Right ventricle myocardium superior (tissue), 1 donor: ENCODE results near the gene PLSCR2. TPM values are rescaled to one million over a fixed set of nuclear protein-coding genes. Genes with fewer than 3 reads are reported as not detected.
A peak's percentile ranks its signal among the peaks of the same experiment; 100 is the strongest.
"Not testable (repeated sequence)": the region's sequence is repeated elsewhere in the genome, so short reads cannot be mapped to it uniquely, and the experiment has no call there.

Source experiments
- ATAC-seq: fragments of 200-7000 bp; cut with Tn5 transposase; one replicate; pipeline ENCODE4 v1.9.1; 2020; ENCODE audit warnings: mild to moderate bottlenecking; ENCODE audit not compliant: poor library complexity
- DNase-seq: peaks from one replicate; pipeline ENCODE4 v3.0.0-alpha.2; 2020
- intact Hi-C: fragments of 100-400 bp; cut with DNase I; formaldehyde crosslinking; loops from one replicate; pipeline ENCODE4 v1.11.2; 2022
- total RNA-seq: library from RNA; stranded (reverse); fragmentation: NEBNext Ultra II Directional; extraction: Animal tissue kit (Norgen Biotek cat#: 25700); gene quantifications from one replicate; pipeline ENCODE4 v1.2.1, GENCODE V29; 2021
- donor health status: DM: no; HTN: yes; CAD: no; lungs with severe emphysema.

Gene PLSCR2
- total RNA-seq, 1 donor from 2014 or later, result not detected

DNA sequence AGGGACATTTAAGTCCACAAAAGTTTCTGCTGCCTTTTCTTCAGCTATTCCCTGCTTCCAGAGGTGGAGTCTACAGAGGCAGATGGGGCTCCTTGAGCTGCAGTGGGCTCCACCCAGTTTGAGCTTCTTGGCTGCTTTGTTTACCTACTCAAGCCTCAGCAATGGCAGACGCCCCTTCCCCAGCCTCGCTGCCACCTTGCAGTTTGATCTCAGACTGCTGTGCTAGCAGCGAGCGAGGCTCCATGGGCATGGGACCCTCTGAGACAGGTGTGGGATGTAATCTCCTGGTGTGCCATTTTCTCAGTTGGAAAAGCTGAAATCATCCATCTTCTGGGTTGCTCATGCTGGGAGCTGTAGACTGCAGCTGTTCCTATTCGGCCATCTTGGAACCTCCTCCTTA, 29.1 kb downstream of the PLSCR2 start:
- ATAC-seq, intact Hi-C loops, DNase-seq: not testable (repeated sequence)

- DNase-seq (no peak), ATAC-seq (no peak)
- intact Hi-C loops, result no loop called here
These were observed 37.3 kb downstream of the PLSCR2 start for GRCh38 chr3:146432066-146432465.

- no peak for DNase-seq
- intact Hi-C loops, result no loop called here
- ATAC-seq, result no peak
These were observed 38.1 kb downstream of the PLSCR2 start for GRCh38 chr3:146431240-146431639.

GRCh38 chr3:146425341-146425740, 44.0 kb downstream of the PLSCR2 start:
- DNase-seq (no peak), ATAC-seq (no peak)
- intact Hi-C loops, result no loop called here

DNA sequence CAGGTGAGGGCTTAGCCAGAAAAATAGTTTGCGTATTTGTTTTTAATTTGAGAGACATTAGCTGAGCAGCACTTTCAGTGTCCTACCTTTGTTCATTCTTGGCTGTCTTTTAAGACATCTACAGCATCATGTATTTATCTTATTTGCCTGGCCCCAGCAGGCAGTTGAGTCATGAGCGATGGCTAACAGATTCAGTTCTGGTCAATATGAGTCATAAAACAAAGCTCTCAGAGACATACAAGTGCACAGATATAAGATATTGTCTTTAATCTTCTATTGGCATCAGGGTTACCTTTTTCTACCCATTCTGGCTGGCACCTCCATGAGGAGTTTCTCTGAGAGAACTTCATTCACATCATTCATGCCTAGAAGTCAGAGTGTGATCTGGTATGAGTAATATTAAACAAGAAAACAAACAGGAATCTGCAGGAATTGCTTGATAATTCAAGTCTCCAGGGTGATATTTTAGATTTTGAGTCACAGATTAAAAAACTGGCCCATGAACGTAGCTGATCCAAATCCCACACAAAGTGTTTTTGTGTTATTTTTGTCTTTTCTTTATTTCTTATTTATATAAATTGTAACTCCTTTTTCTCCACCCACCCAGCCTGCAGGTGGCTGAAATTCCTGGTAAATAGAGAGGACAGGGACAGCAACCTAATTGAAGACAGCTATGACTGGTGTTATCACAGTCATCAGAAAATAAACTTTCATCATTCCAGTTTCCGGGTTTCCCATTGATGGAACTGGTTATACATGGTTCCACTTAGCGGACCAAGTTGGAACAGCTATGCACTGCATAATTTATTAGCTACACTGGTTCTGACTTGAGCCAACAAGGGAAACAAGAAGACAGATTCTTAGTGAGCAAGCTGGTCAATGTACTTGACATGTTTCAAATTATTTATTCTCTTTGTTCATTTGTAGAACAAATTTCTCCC, 47.3 kb downstream of the PLSCR2 start:
- ATAC-seq, result no peak
- intact Hi-C loops, result no loop called here
- DNase-seq, result no peak

GRCh38 chr3:146416366-146416765, 53.0 kb downstream of the PLSCR2 start:
- no peak for DNase-seq
- intact Hi-C loops, result no loop called here
- ATAC-seq, result no peak

DNA sequence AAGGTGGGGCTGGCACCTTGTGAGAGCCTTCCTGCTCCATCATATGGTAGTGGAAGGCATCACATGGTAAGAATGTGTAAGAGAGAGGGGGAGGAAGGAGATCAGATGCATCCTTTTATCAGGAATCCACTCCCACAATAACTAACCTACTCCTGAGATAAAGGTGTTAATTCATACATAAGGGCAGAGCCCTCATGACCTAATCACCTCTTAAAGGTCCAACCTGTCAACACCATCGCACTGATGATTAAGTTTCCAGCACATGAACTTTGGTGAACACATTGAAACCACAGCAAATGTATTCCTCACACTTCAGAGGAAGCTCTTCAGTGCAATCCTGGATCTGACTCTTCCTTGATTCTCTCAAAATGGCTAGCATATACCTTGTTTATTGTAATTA, 55.4 kb downstream of the PLSCR2 start:
- ATAC-seq (no peak), DNase-seq (no peak)
- intact Hi-C loops, result no loop called here

- DNase-seq, intact Hi-C loops, ATAC-seq: not testable (repeated sequence)
These were observed 56.6 kb downstream of the PLSCR2 start for GRCh38 chr3:146412711-146413110.

DNA sequence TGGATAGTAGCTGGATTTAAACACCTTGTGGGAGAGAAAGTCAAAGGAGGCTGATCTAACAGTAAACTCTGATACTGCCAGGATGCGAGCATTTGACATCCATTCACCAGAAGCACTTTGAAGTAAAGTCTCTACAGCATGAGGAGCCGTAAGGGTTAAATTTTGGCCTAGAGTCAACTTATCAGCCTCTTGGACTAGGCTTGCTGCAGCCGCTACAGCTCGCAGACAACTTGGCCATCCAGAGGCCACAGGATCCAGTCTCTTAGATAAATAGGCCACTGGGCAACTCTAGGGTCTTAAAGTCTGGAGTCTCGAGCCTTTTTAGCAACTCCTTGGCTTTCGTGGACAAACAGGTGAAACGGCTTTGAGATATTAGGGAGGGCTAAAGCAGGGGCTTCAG, 61.4 kb downstream of the PLSCR2 start:
- ATAC-seq (no peak), DNase-seq (no peak)
- intact Hi-C loops, result no loop called here

DNA sequence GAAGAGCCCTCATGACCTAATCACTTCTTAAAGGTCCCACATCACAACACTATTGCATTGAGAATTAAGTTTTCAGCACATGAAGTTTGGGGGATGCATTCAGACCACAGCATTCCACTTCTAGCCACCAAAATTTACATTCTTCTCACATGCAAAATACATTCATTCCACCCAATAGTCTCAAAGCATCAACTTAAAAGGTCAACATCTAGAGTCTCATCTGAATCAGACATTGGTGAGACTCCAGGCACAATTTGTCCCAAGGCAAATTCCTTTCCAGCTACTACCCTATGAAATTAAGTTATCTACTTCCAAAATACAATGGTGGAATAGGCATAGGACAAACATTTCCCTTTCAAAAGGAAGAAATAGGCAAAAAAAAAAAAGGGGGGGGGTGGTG, 64.9 kb downstream of the PLSCR2 start:
- intact Hi-C loops, result no loop called here
- DNase-seq (no peak), ATAC-seq (no peak)

DNA sequence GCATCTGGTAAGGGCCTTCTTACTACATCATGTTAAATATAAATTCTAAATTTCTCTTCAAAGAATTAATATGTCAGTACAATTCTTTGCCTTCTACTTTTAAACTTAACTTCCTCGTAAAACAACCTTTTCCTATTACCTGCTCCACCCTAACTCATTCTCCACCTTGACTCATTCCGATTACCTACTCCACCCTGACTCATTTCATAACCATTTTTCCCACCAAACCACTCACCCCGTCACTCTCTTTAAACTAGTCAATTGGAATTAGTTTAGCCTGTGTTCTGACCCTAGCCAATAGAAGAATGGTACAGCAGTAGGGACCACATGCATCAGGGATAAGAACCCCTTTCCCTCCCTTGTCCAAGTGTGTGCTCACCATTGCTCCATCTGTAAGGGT, 65.6 kb downstream of the PLSCR2 start:
- no peak for ATAC-seq
- DNase-seq, result no peak
- intact Hi-C loops, result no loop called here

GRCh38 chr3:146396792-146397191, 72.6 kb downstream of the PLSCR2 start:
- ATAC-seq (no peak), DNase-seq (no peak)
- intact Hi-C loops, result no loop called here

- ATAC-seq (no peak), DNase-seq (no peak)
- intact Hi-C loops, result no loop called here
These were observed 74.2 kb downstream of the PLSCR2 start for GRCh38 chr3:146395164-146395563.

DNA sequence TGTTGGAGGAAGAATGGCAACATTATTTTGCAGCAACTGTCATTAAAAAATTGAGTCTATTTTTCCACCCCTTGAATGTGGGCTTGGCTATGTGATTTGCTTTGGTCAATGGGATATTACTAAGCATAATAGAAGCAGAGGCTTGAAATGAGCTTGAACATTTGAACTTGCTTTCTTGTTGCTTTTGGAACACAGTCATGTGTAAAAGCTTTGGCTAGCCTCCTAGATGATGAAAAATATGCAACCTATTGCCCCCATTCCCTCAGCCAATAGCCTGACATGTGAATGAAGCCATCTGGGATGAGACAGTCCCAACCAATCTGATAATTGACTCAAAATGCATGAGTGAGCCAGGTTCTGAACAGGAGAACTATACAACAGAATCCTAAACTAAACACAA, 78.4 kb downstream of the PLSCR2 start:
- intact Hi-C loops, result no loop called here
- DNase-seq, result no peak
- peak; percentile 97 for ATAC-seq

- DNase-seq (no peak), ATAC-seq (peak; percentile 42)
- intact Hi-C loops, result no loop called here
These were observed 79.2 kb downstream of the PLSCR2 start for GRCh38 chr3:146390006-146390772.

- no peak for ATAC-seq
- no peak for DNase-seq
- intact Hi-C loops, result no loop called here
These were observed 81.8 kb downstream of the PLSCR2 start for GRCh38 chr3:146387566-146387965.

- intact Hi-C loops, result no loop called here
- no peak for DNase-seq
- no peak for ATAC-seq
These were observed 82.4 kb downstream of the PLSCR2 start for GRCh38 chr3:146386936-146387335.

GRCh38 chr3:146384786-146385185, 84.6 kb downstream of the PLSCR2 start:
- DNase-seq, result no peak
- no peak for ATAC-seq
- intact Hi-C loops, result no loop called here
